GM12891 (cell line): ENCODE results near the gene GCNT2.

Source experiments
- POLR2A ChIP-seq: IDR thresholded peaks from 2 replicates; pipeline ENCODE4 v1.6.1; 2011; ENCODE audit warnings: low read depth, low read length, control low read depth
- TAF1 ChIP-seq: IDR thresholded peaks from 2 replicates; pipeline ENCODE4 v1.6.1; 2011; ENCODE audit warnings: low read depth, low read length, control low read depth

DNA sequence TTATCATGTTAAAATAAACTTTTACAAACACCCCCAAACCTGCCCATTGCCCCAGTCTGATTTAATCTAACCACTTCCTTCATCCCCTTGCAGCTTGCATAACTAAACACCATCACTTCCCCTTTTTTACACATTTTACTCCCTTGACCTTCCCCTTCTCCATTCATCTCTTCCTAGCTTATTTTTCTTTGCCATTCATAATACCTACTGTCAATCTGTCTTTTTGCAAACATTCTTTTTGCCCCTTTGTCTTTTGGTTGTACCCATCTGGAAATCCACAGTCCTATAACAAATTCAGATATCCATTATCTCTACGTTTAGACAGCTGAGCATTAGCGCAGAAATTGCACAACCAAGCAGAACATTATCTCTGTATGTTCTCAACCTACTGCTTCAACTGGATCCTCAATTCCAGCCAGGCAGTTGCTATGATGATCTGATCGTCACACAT, 122.1 kb downstream of the GCNT2 start:
- no peak for TF ChIP-seq TAF1
- TF ChIP-seq POLR2A: no peak
